NCI-H128 (cell line): Measurements from ENCODE around the gene TERT.

Experiments
- DNase-seq: peaks from one replicate; lab custom pipeline; 2025; ENCODE audit not compliant: unreplicated experiment; lab: John Stamatoyannopoulos, UW

TERT gene

DNA sequence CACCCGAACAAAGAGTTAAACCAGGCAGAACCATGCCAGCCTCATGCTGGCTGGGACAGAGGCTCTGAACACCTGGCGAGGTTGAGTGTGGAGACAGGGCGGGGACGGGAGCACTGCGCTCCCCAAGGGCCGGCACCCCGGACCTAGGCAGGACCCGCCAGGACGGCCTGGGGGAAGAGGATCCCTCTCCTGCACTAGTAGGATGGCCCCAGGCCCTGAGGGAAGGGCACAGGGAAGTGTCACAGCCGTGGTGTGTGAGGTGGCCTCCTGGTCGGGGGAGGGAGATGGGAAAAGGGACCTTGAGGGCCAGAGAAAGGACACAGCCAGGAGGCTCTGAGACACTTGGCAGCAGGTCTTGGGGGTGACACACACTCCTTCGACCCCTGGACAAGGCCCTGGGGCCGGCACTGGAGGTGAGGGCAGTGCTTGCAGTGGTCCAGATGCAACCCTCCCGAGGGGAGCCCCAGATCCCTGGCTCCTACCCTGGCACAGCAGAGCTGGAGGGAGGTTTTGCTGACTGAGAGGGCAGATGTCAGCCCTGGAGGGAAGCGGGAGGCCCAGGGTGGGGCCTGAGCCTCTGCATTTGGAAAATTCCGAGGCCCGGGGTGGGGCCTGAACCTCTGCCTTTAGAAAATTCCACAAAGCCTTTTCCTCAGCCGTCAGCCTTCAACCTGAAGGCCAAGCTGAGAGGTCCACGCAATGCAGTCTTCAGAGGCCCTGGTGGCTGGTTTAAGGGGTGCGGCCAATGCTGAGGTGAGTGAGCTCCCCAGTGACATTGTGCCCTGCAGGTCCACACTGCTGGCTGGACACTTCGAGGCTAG lies 24.8 kb upstream of the TERT start:
- no peak for DNase-seq

DNA sequence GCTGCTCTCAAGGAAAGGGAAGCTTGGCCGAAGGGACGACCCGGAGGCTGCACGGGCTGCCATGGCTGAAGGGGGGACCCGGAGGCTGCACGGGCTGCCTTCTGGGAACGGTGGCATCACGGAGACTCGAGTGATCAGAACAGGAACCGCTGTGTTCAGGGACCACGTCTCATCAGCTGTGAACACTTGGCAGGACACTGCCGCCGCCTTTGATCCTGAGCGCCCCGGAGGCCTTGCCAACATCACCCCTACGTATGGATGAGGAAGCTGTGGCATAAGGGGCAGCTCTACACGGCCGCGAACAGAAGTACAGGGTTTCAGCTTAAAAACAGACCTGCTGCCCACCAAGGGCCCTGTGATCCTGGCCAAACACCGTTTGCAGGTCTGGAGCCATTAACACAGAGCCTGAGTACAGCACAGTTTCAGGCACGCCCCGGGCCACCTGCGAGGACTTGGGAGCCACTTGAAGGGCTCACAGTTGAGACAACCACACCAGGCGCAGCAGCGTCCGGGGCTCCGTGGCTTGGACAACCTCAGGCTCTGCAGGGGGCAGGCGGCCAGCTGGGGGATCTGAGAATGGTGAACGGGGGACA lies 23.9 kb upstream of the TERT start:
- DNase-seq = no peak

DNA sequence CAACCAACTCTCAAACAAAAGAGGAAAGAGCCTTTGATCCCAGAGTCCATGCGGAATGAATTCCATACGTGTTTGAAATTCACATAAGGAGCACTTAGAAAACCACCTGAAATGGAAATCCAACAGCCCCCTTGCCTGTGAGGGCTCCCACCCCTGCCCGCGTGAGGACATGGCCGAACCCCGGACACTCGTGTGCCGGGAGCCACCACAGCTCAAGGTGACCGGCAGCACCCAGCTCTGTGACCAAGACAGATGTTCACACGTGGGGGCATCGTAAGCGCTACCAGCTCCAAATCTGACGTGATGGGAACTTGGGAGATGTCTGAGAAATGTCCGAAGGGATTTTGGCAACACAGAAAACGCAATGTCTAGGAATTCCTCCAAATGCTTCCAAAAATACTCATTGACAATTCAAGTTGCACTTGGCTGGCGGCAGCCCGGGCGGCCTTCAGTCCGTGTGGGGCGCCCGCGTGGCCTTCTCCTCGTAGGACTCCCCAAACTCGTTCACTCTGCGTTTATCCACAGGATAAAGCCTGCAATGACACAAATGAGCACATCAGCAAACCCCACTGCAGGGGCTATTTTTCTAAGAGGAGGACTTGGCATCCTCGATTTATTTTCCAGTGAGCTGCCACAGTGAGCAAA lies 23.2 kb upstream of the TERT start:
- no peak for DNase-seq

GRCh38 chr5:1316588-1317340 lies 21.9 kb upstream of the TERT start:
- DNase-seq = no peak

GRCh38 chr5:1315709-1316587 lies 21.1 kb upstream of the TERT start:
- peak; percentile 94 for DNase-seq

- DNase-seq = no peak
Observed at GRCh38 chr5:1315018-1315708, 20.3 kb upstream of the TERT start.

- DNase-seq = no peak
Observed at GRCh38 chr5:1314564-1314982, 19.7 kb upstream of the TERT start.

DNA sequence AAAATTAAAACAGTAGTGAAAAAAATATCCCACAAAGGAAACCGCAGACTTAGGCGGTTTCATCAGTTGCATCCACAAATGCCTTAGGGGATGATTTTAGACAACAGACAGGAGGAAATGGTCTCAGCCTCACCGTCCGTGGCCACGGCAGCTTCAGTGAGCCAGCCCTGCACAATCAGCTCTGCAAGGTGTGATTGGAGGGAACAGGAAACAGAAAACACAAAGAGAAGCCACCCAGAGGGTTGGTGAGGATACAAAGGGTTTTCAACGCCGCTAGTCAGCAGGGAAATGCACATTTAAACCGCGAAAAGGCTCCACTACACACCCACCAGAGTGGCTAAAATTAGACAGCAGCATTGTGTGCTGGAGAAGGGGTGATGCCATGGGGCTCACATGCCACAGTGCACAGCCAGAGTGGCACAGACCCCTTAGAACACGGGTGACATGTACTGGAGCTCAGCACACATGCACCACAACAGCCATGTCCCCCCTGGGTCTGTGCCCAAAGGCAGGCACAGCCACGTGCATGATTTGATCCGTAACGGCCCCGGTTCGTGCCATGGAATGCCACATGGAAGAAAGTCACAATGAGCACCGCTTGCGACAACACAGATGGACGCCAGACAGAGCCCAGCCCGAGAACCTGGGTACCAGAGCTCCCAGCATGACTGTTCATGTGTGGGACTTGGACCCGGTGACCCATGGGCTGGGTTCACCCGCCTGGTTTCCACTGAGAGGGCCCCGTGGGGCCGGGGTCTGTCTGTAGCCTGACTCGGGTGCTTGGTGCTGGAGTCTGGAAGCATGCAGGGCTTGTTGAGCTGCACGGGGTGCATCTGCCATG lies 18.3 kb upstream of the TERT start:
- no peak for DNase-seq

DNA sequence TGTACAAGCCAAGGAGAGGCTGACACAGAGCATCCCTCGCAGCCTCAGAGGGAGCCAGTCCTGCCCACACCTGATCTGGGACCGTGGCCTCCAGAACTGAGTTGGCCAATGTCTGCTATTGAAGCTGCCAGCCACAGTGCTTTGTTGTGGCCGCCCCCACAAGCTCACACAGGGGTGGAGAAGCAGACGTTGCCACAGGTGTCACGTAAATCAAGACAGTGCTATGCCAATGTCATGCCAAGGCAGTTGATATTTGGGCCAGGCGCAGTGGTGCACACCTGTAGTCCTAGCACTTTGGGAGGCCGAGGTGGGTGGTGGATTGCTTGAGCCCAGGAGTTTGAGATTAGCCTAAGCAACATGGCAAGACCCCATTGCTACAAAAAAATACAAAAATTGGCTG lies 17.3 kb upstream of the TERT start:
- DNase-seq = no peak

DNA sequence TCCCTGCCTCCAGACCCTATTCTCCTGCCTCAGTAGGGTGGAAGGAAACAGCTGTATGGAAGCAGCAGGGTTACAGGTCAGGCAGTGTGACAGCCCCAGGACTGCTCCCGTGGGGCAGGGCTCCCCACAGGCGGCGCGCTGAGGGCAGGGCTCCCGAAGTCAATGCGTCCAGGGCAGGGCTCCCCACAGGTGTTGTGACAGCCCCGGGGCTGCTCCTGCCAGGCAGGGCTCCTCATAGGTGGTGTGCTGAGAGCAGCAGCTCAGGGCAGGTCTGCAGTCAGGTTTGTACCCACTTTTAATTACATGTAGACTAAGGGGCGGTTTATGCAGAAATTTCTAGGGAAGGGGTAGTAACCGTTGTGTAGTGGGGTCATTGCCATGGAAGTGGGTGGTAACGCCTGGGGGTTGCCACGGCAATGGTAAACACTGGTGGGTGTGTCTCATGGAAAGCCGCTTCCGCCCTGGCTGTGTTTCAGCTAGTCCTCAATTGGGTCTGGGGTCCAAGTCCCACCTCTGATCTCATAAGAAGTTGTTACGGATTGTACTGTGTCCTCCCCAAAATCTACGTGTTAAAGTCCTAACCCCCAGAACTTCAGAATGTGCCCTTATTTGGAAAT lies 16.7 kb upstream of the TERT start:
- no peak for DNase-seq

GRCh38 chr5:1310118-1310517 lies 15.2 kb upstream of the TERT start:
- no peak for DNase-seq

DNA sequence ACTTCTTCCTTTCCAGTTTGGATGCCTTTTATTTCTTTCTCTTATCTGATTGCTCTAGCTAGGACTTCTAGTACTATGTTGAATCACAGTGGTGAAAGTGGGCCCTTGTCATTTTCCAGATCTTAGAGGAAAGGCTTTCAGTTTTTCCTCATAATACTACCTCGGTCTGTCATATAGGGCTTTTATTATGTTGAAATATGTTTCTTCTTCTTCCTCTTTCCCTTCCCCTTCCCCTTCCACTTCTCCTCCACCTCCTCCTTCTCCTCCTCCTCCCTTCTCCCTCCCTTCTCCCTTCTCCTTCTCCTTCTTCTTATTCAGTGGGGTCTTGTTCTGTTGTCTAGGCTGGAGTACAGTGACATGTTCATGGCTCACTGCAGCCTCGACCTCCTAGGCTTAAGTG lies 9.2 kb upstream of the TERT start:
- no peak for DNase-seq

DNA sequence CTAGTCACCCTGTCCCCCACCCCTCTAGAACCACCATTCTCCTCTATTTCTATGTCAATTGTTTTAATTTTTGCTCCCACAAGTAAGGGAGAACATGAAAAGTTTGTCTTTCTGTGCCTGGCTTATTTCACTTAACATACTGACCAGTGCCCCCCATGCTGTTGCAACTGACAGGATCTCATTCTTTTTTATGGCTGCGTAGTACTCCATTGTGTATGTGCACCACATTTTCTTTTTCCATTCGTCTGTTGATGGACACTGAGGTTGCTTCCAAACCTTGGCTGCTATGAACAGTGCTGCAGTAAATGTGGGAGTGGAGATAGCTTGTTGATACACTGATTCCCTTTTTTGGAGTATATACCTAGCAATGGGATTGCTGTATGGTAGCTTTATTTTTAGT lies 7.4 kb upstream of the TERT start:
- no peak for DNase-seq

DNA sequence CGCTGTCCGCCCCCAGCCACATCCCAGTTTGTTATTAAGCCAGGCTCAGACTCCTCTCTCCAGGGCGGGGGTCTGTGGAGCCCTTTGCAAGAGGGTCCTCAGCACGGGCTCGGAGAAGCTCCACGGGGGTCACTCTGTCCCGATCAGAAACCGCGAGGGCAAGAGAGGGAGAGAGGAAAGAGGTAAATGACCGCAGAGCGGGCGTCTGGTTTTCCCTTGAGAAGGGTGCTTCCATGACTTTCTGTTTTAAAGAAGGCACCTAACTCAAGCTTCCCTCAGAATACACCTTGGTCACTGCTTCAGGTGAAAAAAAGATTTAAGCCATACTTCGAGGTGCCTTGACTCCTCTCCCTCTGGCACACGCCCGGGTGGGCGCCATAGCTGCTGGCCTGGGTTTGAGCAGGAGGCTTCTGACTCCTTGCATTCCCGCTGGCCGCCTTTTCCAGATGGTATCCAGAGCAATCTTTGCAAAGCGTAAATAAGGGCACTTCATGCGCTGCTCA lies 5.8 kb upstream of the TERT start:
- no peak for DNase-seq

GRCh38 chr5:1299961-1300360 lies 5.1 kb upstream of the TERT start:
- no peak for DNase-seq

- DNase-seq = no peak
Observed at GRCh38 chr5:1299511-1299850, 4.6 kb upstream of the TERT start.

DNA sequence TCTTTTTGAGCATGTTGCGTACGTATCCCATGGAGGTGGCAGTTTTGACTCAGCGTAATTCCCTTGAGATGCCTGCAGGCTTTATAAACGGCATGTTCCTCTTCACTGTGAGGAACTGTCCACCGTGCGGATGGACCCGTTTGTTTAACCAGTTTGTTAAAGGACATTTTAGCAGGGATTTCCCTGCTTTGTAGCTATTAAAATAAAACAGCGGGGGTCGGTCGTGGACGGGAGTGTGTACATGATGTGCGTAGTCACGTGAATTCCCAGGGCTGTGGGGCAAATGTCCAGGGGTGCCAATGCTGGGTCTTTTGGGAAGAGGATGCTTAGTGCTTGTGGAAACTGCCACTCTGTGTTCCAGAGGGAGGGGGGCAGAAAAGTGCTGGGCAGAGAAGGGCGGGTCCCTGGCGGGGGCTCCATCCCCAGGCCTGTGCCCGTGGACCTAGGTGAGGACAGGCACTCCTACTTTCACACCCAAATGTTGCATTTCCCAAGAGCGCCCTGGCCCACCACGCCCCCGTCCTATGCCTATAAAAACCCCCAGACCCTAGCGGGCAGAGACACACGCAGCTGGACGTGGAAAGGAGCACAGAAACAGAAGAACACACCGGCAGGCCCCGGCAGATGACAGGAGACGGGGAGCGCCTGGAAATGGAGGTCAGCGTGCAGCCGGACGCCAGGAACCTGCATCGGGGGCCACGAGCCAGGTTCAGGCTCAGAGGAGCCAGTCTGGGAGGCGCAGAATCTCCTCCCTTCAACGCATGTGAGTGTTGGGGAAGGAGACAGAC lies 4.0 kb upstream of the TERT start:
- DNase-seq = no peak

- no peak for DNase-seq
Observed at GRCh38 chr5:1298067-1298551, 3.2 kb upstream of the TERT start.
